Stimulated activated CD8-positive, alpha-beta memory T cell treated with anti-CD3 and anti-CD28 coated beads, Interleukin-7, amount 100 ng/mL, for 4 hours (primary cell): Measurements from ENCODE around the gene PIGS.
A peak's percentile ranks its signal among the peaks of the same experiment; 100 is the strongest.

Source experiments
- DNase-seq, 2 donors: peaks; one replicate each; pipeline ENCODE4 v3.0.0-alpha.2; 2020; ENCODE audit warnings: low read depth in 2 of 2

PIGS gene

DNA sequence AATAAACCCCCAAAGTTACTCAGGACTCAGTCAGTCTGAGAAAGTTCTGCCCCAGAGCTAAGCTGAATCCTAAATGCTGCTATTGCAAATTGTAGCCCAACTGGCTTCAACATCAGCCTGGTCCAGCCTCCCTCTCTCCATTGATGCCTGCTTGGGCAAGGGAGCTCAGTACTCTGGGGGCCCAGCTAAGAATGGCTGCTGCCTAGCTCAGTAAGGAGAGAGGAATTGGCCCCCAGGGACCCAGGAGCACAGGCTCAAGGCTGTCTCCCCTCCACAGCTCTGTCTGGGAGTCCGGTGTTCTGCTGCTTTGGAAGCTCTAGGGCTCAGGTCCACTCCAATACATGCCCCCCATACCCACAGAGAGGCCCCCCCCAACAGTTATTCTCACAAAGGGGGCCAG is 20.5 kb downstream of the PIGS start:
- DNase-seq = no peak

GRCh38 chr17:28549236-28550132 is 21.8 kb downstream of the PIGS start:
- peak in 1 of 2 donors; percentile 26 for DNase-seq

- no peak for DNase-seq
Observed at GRCh38 chr17:28548417-28549130, 22.8 kb downstream of the PIGS start.

DNA sequence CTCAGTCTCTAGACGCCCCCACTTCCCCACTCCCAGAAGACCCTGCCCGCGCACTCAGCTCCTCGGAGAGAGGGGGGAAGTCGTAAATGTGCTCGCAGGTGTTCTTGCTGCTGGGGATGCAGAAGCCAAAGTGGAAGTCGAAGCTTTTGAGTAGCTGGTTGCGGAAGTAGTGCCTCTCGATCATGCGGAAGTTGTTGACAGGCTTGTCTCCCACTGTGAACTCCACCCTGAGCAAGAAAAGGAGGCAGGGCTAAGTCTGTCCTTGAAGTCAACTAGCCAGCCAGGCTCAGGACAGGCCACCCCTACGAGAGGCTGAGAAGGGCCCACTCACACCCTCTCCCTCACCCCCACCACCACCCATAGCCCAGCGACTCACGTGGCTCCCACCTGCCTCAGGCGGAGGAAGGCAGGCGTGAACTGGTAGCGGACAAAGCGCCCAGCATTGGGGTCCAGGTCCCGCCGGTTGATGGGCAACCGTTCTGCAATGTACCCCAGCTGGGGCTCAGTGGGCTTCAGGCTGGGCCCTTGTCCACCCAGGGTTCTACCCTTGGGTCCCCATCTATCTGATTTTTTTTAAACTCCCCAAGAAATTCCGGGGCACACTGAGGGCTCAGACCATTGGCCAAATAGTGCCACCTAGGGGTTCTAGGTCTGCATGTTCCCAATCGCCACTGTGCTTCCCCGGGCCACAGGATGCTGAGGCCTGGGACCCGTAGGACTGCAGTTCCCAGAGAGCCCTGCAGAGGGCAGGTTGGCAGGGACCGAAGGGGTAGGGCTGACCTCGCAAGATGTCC is 23.5 kb downstream of the PIGS start:
- peak in 1 of 2 donors; percentile 31 for DNase-seq

- DNase-seq = no peak
Observed at GRCh38 chr17:28547096-28547622, 24.2 kb downstream of the PIGS start.

GRCh38 chr17:28545787-28546415 is 25.4 kb downstream of the PIGS start:
- DNase-seq = no peak

DNA sequence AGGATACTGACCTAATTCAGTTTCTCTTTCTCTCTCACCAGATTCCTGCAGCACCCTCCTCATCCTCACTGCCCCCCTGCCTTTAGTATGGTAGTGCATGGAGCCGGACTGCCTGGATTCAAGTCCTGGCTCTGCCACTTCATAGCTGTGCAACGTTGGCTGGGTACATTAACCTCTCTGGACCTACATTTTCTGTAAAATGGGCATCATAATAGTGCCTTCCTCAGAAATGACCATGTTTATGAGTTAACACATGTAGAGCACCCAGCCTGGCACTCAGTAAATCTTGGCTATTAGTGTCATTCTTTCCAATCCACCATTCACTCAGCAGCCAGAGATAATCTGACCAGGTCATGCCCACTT is 26.2 kb downstream of the PIGS start:
- DNase-seq = no peak

- no peak for DNase-seq
Observed at GRCh38 chr17:28544402-28545140, 26.8 kb downstream of the PIGS start.

GRCh38 chr17:28541439-28541838 is 29.9 kb downstream of the PIGS start:
- no peak for DNase-seq

- DNase-seq = no peak
Observed at GRCh38 chr17:28540231-28540630, 31.1 kb downstream of the PIGS start.

- no peak for DNase-seq
Observed at GRCh38 chr17:28538296-28538895, 32.9 kb downstream of the PIGS start.

GRCh38 chr17:28537219-28537610 is 34.1 kb downstream of the PIGS start:
- DNase-seq = no peak

DNA sequence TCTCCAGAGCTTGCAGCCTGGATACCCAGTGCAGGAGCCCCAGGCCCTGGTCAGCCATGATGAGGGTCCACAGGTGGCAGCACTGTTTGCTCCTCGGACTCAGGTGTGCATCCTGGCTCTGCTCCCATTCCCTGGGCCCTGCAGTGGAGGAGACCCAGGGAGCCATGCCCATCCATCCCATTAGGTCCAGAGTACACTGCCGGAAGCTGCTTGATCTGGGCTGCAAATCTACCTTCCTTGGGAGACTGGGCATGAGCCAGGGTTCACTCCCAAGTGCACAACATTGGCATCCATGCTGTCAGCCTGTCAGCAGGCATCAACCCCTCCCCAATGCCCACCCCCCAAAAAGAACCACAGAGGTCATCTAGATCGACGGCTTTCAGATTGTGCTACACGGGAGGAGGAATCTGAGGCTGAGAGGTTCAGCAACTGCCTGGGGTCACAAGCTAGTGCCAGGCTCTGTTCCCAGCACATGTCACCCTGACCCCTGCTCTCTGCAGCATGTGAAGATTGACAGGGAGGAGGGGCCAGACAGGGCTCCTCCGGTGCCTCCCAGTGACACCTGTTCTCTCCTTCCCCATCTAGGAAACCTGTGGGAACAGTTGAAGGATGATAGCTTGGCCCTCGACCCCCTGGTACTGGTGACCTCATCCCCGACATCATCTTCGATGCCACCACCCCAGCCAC is 34.6 kb downstream of the PIGS start:
- no peak for DNase-seq

DNA sequence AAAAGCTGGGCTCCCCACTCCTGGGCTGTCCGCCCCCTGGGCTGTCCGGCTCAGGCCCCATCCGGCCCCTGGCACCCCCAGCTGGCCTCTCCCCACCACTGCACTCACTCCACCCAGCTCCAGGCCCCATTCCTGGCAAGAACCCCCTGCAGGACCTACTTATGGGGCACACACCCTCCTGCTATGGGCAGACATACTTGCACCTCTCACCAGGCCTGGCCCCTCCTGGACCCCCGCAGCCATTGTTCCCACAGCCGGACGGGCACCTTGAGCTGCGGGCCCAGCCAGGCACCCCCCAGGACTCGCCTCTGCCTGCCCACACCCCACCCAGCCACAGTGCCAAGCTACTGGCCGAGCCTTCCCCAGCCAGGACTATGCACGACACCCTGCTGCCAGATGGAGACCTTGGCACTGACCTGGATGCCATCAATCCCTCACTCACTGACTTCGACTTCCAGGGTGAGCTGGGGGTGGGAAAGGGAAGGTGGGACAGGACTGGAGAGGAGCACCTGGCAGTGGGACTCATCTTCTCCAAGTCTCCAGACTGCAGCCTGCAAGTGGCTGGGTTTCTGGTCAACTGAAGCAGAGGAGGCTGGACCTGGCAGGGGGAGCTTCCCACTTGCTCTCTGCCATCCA is 36.5 kb downstream of the PIGS start:
- no peak for DNase-seq

- no peak for DNase-seq
Observed at GRCh38 chr17:28533091-28533807, 38.1 kb downstream of the PIGS start.

DNA sequence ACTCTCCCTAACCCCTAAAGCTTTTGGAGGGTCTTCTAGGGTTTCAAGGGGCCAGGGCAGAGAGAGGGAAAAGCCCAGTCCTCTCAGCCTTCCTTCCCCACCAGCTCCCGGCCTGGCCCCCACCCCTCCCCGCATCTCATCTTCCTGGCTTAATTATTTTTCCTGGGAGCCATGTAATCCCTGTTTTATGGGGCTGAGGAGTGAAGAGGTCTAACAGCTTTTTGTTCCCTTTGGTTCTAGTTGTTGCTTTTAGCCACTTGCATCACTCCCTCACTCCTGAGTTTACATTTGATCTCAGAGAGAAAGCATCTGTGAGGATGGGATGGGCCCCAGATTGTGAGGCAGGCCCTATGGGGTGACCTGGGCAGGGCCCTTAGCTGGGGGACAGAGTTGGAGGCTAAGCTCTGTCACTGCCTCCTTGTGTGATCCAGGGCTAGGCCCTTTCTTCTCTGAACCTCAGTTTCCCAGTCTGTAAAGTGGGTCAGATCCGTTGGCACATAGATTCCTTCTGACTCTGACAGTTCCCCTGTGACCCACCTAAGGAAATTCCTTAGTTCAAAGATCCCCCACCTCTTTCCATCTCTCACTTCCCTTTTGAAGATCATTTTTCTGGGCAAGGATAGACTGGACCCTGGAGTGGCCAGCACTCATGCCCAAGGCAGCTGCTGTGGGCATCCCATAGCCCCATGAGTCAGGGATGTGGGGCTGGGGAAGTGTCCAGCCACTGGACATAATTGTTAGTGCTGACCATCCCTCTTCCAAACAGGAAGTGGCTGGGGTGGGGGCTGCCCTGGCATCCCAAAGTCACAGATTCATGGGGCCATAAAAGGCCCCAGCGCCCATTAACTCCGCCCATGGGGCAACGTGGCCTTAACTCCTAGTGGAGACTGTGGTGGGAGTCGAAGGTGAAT is 39.0 kb downstream of the PIGS start:
- DNase-seq = no peak

GRCh38 chr17:28530926-28531325 is 40.4 kb downstream of the PIGS start:
- DNase-seq = no peak

- no peak for DNase-seq
Observed at GRCh38 chr17:28530250-28530649, 41.1 kb downstream of the PIGS start.
